H1 (cell line): ENCODE results near the gene MED12L. TPM values are rescaled to one million over a fixed set of nuclear protein-coding genes. Genes with fewer than 3 reads are reported as not detected.

ENCODE experiments used
- CTCF ChIA-PET: fragments of 300-600 bp; sonication (Branson Sonifier 250); formaldehyde crosslinking; loops from one replicate; lab custom pipeline; 2021; ENCODE audit not compliant: partially characterized antibody; lab: Charles Lee
- POLR2A ChIA-PET: fragments of 300-600 bp; sonication (Branson Sonifier 250); formaldehyde crosslinking; loops from one replicate; lab custom pipeline; 2021; ENCODE audit warnings: inconsistent platforms; ENCODE audit not compliant: partially characterized antibody; lab: Charles Lee
- DNase-seq, 2 experiments: peaks; one replicate each; pipeline versions ENCODE4 v3.0.0 to v3.0.0-alpha.2; 2010 to 2022; ENCODE audit warnings: low spot score in 2 of 2, low read depth in 1 of 2, mixed read lengths in 1 of 2
- FAIRE-seq: peaks from 2 replicates; lab custom pipeline; 2011; peaks lifted over from hg19 to GRCh38; lab: Jason Lieb, UNC
- H2AFZ ChIP-seq: 2 replicates; pipeline ENCODE4 v1.8.1; 2012; ENCODE audit warnings: low read length, inconsistent platforms
- H2AK5ac ChIP-seq: 2 replicates; pipeline ENCODE4 v1.6.1; 2013; ENCODE audit warnings: low read depth, low read length
- H2BK120ac ChIP-seq: replicated peaks from 2 replicates; pipeline ENCODE3; 2013; ENCODE audit warnings: low read depth, low read length, inconsistent platforms
- H2BK12ac ChIP-seq: 2 replicates; pipeline ENCODE4 v1.6.1; 2013; ENCODE audit warnings: low read depth, low read length
- H2BK15ac ChIP-seq: 2 replicates; pipeline ENCODE4 v1.6.1; 2013; ENCODE audit warnings: low read length
- H2BK20ac ChIP-seq: 2 replicates; pipeline ENCODE4 v1.6.1; 2013; ENCODE audit warnings: low read length
- H2BK5ac ChIP-seq: 2 replicates; pipeline ENCODE4 v1.6.1; 2013; ENCODE audit warnings: low read depth, low read length
- H3K14ac ChIP-seq: 2 replicates; pipeline ENCODE4 v1.6.1; 2013; ENCODE audit warnings: inconsistent platforms; ENCODE audit not compliant: insufficient read length
- H3K18ac ChIP-seq: 2 replicates; pipeline ENCODE4 v1.6.1; 2013; ENCODE audit warnings: low read length; ENCODE audit errors: extremely low read depth
- H3K23ac ChIP-seq: 2 replicates; pipeline ENCODE4 v1.6.1; 2013; ENCODE audit warnings: inconsistent platforms; ENCODE audit not compliant: insufficient read length
- H3K23me2 ChIP-seq: 2 replicates; pipeline ENCODE4 v1.6.1; 2013; ENCODE audit warnings: low read depth, low read length
- H3K27ac ChIP-seq: 2 replicates; pipeline ENCODE4 v1.6.1; 2011; ENCODE audit warnings: low read depth, low read length, inconsistent platforms
- H3K27me3 ChIP-seq, 4 experiments: replicated peaks in 1 of 4; 1 replicate in 1 of 4; 2 replicates in 3 of 4; pipeline versions ENCODE4 v1.6.1 to v1.8.1; 2011 to 2013; ENCODE audit warnings: low read length in 3 of 4, mild to moderate bottlenecking in 3 of 4, inconsistent platforms in 2 of 4, mixed read lengths in 2 of 4, moderate library complexity in 1 of 4; ENCODE audit not compliant: control insufficient read depth in 3 of 4, insufficient read depth in 3 of 4; ENCODE audit errors: extremely low read depth in 1 of 4
- H3K36me3 ChIP-seq, 4 experiments: 2 replicates each; pipeline versions ENCODE4 v1.6.1 to v1.8.1; 2011 to 2013; ENCODE audit warnings: mild to moderate bottlenecking in 4 of 4, low read length in 3 of 4, moderate library complexity in 2 of 4, control low read depth in 1 of 4, inconsistent platforms in 1 of 4; ENCODE audit not compliant: insufficient read depth in 4 of 4, control insufficient read depth in 2 of 4
- H3K4ac ChIP-seq: replicated peaks from 2 replicates; pipeline ENCODE3; 2013; ENCODE audit warnings: low read length, low read depth, mixed read lengths, inconsistent platforms; ENCODE audit not compliant: insufficient read length
- H3K4me1 ChIP-seq, 4 experiments: replicated peaks in 1 of 4; 1 replicate in 1 of 4; 2 replicates in 3 of 4; pipeline versions ENCODE4 v1.6.1 to v1.8.1; 2011 to 2013; ENCODE audit warnings: low read length in 3 of 4, inconsistent platforms in 2 of 4, mixed read lengths in 1 of 4; ENCODE audit not compliant: insufficient read depth in 4 of 4, control insufficient read depth in 3 of 4
- H3K4me2 ChIP-seq, 2 experiments: 2 replicates each; pipeline versions ENCODE4 v1.6.1 to v1.8.1; 2011 to 2013; ENCODE audit warnings: low read depth in 2 of 2, low read length in 2 of 2, control low read depth in 1 of 2, inconsistent platforms in 1 of 2, mild to moderate bottlenecking in 1 of 2; ENCODE audit not compliant: insufficient read depth in 1 of 2
- H3K4me3 ChIP-seq, 4 experiments: fragments of 200-600, 300-600 bp in 1 of 4; sonication (generic), shearing (Covaris generic), sonication (Bioruptor Twin) in 1 of 4; 2 replicates each; pipeline versions ENCODE4 v1.5.1 to v1.8.1; 2011 to 2016; ENCODE audit warnings: low read length in 4 of 4, low read depth in 3 of 4, control low read depth in 2 of 4, inconsistent platforms in 2 of 4, mild to moderate bottlenecking in 2 of 4, mixed read lengths in 1 of 4, moderate library complexity in 1 of 4; ENCODE audit not compliant: insufficient read depth in 2 of 4; ENCODE audit errors: extremely low read depth in 1 of 4
- H3K56ac ChIP-seq: replicated peaks from 2 replicates; pipeline ENCODE3; 2013; ENCODE audit warnings: low read depth, mild to moderate bottlenecking, mixed read lengths, low read length, inconsistent platforms; ENCODE audit not compliant: insufficient read length
- H3K79me1 ChIP-seq: 2 replicates; pipeline ENCODE4 v1.6.1; 2013; ENCODE audit warnings: low read depth, low read length, control low read depth
- H3K79me2 ChIP-seq, 2 experiments: 2 replicates each; pipeline versions ENCODE4 v1.6.1 to v1.8.1; 2012 to 2013; ENCODE audit warnings: low read length in 2 of 2, mild to moderate bottlenecking in 2 of 2, inconsistent platforms in 1 of 2; ENCODE audit not compliant: insufficient read depth in 2 of 2, control insufficient read depth in 1 of 2
- H3K9ac ChIP-seq, 4 experiments: replicated peaks in 1 of 4; 1 replicate in 1 of 4; 2 replicates in 3 of 4; pipeline versions ENCODE4 v1.6.1 to v1.8.1; 2011 to 2013; ENCODE audit warnings: low read depth in 3 of 4, low read length in 3 of 4, control low read depth in 2 of 4, mild to moderate bottlenecking in 2 of 4, moderate library complexity in 2 of 4, inconsistent platforms in 1 of 4; ENCODE audit errors: extremely low read depth in 1 of 4
- H3K9me3 ChIP-seq, 2 experiments: 2 replicates each; pipeline versions ENCODE4 v1.6.1 to v1.8.1; 2012 to 2013; ENCODE audit warnings: mild to moderate bottlenecking in 2 of 2, moderate library complexity in 2 of 2, control low read depth in 1 of 2, inconsistent platforms in 1 of 2, low read depth in 1 of 2, low read length in 1 of 2, mixed read lengths in 1 of 2; ENCODE audit not compliant: insufficient read depth in 2 of 2
- H4K20me1 ChIP-seq, 2 experiments: replicated peaks in 1 of 2; 2 replicates each; pipeline versions ENCODE3 to v1.8.1; 2011 to 2013; ENCODE audit warnings: inconsistent platforms in 2 of 2, low read length in 2 of 2, mild to moderate bottlenecking in 1 of 2; ENCODE audit not compliant: insufficient read depth in 2 of 2, control insufficient read depth in 1 of 2
- H4K5ac ChIP-seq: 2 replicates; pipeline ENCODE4 v1.6.1; 2013; ENCODE audit warnings: low read length, low read depth, mixed read lengths, inconsistent platforms; ENCODE audit not compliant: insufficient read length
- H4K8ac ChIP-seq: 2 replicates; pipeline ENCODE4 v1.8.0; 2013; ENCODE audit warnings: mild to moderate bottlenecking, moderate library complexity, low read length, inconsistent platforms; ENCODE audit not compliant: insufficient read depth; ENCODE audit errors: extremely low read depth
- H4K91ac ChIP-seq: replicated peaks from 2 replicates; pipeline ENCODE3; 2013; ENCODE audit warnings: low read length, mixed read lengths, inconsistent platforms; ENCODE audit not compliant: insufficient read length
- RBBP5 ChIP-seq: IDR thresholded peaks from 2 replicates; pipeline ENCODE4 v1.7.1; 2012; ENCODE audit warnings: low read depth, mild to moderate bottlenecking, inconsistent platforms, low read length, moderate library complexity, borderline replicate concordance
- WGBS, 2 experiments: shearing (Covaris generic) in 1 of 2; methylation state at CpG; one replicate each; pipeline versions ENCODE4 v1.1.6 to v1.1.7; 2013 to 2015; ENCODE audit warnings: low lambda C conversion rate in 2 of 2, mixed read lengths in 2 of 2, inconsistent platforms in 1 of 2, low coverage in 1 of 2, missing lambda C conversion rate in 1 of 2; ENCODE audit not compliant: insufficient replicate concordance in 2 of 2, insufficient coverage in 1 of 2, insufficient read length in 1 of 2; ENCODE audit errors: extremely low coverage in 1 of 2, missing lambda C conversion rate in 1 of 2; 5-methylcytosine and 5-hydroxymethylcytosine counted together
- polyA plus RNA-seq, 7 experiments: library from polyadenylated mRNA; depleted of rRNA in 3 of 7; stranded (reverse) in 5 of 7; unstranded in 2 of 7; fragments of >200 nt in 5 of 7; fragments of 200-250 nt in 2 of 7; gene quantifications; 1 replicate in 5 of 7; 2 replicates in 1 of 7; 4 replicates in 1 of 7; pipeline versions ENCODE4 v1.2.1 to v1.2.3, GENCODE V29; 2011 to 2013; ENCODE audit warnings: missing spikeins in 2 of 7, mixed read lengths in 2 of 7
- total RNA-seq: library from RNA; stranded (reverse); fragmentation: NEBNext Ultra II Directional; extraction: Animal tissue kit (Norgen Biotek cat#: 25700); gene quantifications from 2 replicates; pipeline ENCODE4 v1.2.1, GENCODE V29; 2021

The MED12L gene
- total and polyA plus RNA-seq, 2 of the 8 experiments (the other 6 are each of a cell fraction or from before 2014, with no cell fraction given) = 3.6 to 26.2 TPM

GRCh38 chr3:151044706-151045105, 40.8 kb upstream of the MED12L start:
- Histone ChIP-seq H4K5ac (no peak overlapping the region), H3K4me3 (no peak overlapping the region), H3K27me3 (no peaks in the 10 kb centered on the region), H3K4me2 (no peak overlapping the region), H3K79me2 (no peaks in the 10 kb centered on the region), H3K18ac (no peak overlapping the region), H3K36me3 (no peaks in the 10 kb centered on the region), H3K4ac (no peak overlapping the region), H3K14ac (no peak overlapping the region), H4K8ac (no peak overlapping the region), H3K56ac (no peak overlapping the region), H3K27ac (no peak overlapping the region), H2BK5ac (no peak overlapping the region), H4K20me1 (no peaks in the 10 kb centered on the region), H3K79me1 (no peaks in the 10 kb centered on the region), H2BK120ac (no peak overlapping the region), H2BK15ac (no peak overlapping the region), H2AFZ (no peak overlapping the region), H2AK5ac (no peak overlapping the region), H3K23ac (no peak overlapping the region), H3K4me1 (no peaks in the 10 kb centered on the region), H3K9me3 (no peaks in the 10 kb centered on the region), H3K23me2 (no peaks in the 10 kb centered on the region), H2BK12ac (no peak overlapping the region), H2BK20ac (no peak overlapping the region), H3K9ac (no peak overlapping the region), H4K91ac (no peak overlapping the region)
- WGBS, 2 experiments = 87% methylated on average over 1 of the region's 1 CpG; no CpG with 5 or more reads in 1 of the 2 experiments
- no peak for FAIRE-seq
- no peak for DNase-seq
- CTCF ChIA-PET = interaction anchor here (0.6 to 1.7 kb wide), 5 partner anchors 10 to 451 kb away, joined by 3 to 4 read pairs (median 3); no protein-coding TSS in a partner anchor
- POLR2A ChIA-PET = no interaction called here
- no peak for TF ChIP-seq RBBP5
